Endothelial cell (in vitro differentiated cells): ENCODE measurements around the gene CCL13. TPM values are rescaled to one million over a fixed set of nuclear protein-coding genes. Genes with fewer than 3 reads are reported as not detected.

Source experiments
- DNase-seq: peaks from one replicate; pipeline ENCODE4 v3.0.0; 2021; ENCODE audit warnings: low spot score
- H3K27ac Mint-ChIP-seq: one replicate; pipeline ENCODE4 v1.8.0; 2021; ENCODE audit warnings: mixed read lengths, inconsistent platforms; ENCODE audit not compliant: unreplicated experiment
- H3K27me3 Mint-ChIP-seq: one replicate; pipeline ENCODE4 v1.8.0; 2021; ENCODE audit warnings: mild to moderate bottlenecking, moderate library complexity, mixed read lengths, inconsistent platforms; ENCODE audit not compliant: unreplicated experiment
- H3K36me3 Mint-ChIP-seq: one replicate; pipeline ENCODE4 v1.8.0; 2021; ENCODE audit warnings: mild to moderate bottlenecking, low read depth, mixed read lengths, inconsistent platforms; ENCODE audit not compliant: unreplicated experiment
- H3K4me1 Mint-ChIP-seq: one replicate; pipeline ENCODE4 v1.8.0; 2021; ENCODE audit warnings: mild to moderate bottlenecking, mixed read lengths, inconsistent platforms; ENCODE audit not compliant: unreplicated experiment
- H3K4me3 Mint-ChIP-seq: one replicate; pipeline ENCODE4 v1.8.0; 2021; ENCODE audit warnings: mild to moderate bottlenecking, mixed read lengths, inconsistent platforms; ENCODE audit not compliant: unreplicated experiment
- H3K9me3 Mint-ChIP-seq: one replicate; pipeline ENCODE4 v1.8.0; 2021; ENCODE audit warnings: mixed read lengths, inconsistent platforms; ENCODE audit not compliant: unreplicated experiment
- long read RNA-seq: library from polyadenylated mRNA; unstranded; transcript quantifications from one replicate; pipeline ENCODE4 v2.0.0, GENCODE V29; 2020; ENCODE audit not compliant: unreplicated experiment
- total RNA-seq: library from RNA; stranded (reverse); fragmentation: NEBNext Ultra II Directional; extraction: Animal tissue kit (Norgen Biotek cat#: 25700); gene quantifications from one replicate; pipeline ENCODE4 v1.2.1, GENCODE V29; 2021; ENCODE audit not compliant: unreplicated experiment
- TF ChIP-seq, protein P1 (sequence below): fragments of 200-600 bp; sonication (generic); IDR thresholded peaks from one replicate; pipeline ENCODE4 v1.5.0; 2021; ENCODE audit warnings: antibody characterized with exemption; ENCODE audit not compliant: unreplicated experiment

Gene CCL13
- total RNA-seq: not detected
- long read RNA-seq: 0 reads

DNA sequence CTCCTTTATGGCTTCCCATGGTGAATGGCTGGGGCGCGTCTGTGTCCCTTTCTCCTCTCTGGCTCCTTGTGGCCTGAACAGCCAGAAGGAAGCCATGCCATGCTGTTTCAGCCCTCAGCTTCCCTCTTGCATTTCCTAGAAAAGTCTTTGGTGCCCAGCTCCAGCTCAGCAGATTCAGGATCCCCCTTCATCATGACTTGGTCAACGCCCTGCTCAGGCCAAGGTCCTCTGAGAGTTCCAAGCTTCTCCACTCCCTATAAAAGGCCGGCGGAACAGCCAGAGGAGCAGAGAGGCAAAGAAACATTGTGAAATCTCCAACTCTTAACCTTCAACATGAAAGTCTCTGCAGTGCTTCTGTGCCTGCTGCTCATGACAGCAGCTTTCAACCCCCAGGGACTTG lies at the start of gene CCL13:
TSS of gene CCL13 (plus strand) at position 287 of the 400 bp plus-strand sequence. CDS start at position 334, 47 bp downstream.
- no peak for DNase-seq
- no peaks in the 10 kb centered on the region for H3K27me3 Mint-ChIP-seq
- no peak within 1 kb of the TSS for H3K4me3 Mint-ChIP-seq
- no peak within 1 kb of the TSS for H3K27ac Mint-ChIP-seq
- TF ChIP-seq, protein P1, sequence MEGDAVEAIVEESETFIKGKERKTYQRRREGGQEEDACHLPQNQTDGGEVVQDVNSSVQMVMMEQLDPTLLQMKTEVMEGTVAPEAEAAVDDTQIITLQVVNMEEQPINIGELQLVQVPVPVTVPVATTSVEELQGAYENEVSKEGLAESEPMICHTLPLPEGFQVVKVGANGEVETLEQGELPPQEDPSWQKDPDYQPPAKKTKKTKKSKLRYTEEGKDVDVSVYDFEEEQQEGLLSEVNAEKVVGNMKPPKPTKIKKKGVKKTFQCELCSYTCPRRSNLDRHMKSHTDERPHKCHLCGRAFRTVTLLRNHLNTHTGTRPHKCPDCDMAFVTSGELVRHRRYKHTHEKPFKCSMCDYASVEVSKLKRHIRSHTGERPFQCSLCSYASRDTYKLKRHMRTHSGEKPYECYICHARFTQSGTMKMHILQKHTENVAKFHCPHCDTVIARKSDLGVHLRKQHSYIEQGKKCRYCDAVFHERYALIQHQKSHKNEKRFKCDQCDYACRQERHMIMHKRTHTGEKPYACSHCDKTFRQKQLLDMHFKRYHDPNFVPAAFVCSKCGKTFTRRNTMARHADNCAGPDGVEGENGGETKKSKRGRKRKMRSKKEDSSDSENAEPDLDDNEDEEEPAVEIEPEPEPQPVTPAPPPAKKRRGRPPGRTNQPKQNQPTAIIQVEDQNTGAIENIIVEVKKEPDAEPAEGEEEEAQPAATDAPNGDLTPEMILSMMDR: no peak
- H3K36me3 Mint-ChIP-seq: no peaks in the 10 kb centered on the region
- no peaks in the 10 kb centered on the region for H3K9me3 Mint-ChIP-seq
- H3K4me1 Mint-ChIP-seq: peaks cover 4% of the 10 kb centered on the region

DNA sequence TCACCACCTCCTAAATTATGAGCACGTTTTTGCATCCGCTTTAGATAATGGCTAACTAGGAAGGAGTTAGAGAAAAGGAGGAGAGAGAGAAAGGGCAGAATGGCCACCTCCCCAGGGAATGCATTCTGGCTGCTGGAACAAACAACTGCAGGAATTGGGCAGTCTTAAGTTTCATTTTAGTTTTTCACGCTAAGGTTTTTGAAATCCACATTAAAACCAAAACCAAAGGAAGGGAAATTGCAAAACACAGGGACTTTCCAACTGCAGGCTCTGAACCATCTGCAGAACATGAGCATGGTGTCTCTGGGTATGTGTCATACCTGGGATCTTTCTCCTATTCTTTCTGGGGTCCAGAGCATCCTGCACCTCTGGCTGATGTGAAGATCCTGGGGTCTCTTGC lies 49.2 kb upstream of the CCL13 start:
- no peak overlapping the region for H3K27ac Mint-ChIP-seq
- no peaks in the 10 kb centered on the region for H3K27me3 Mint-ChIP-seq
- H3K9me3 Mint-ChIP-seq: no peaks in the 10 kb centered on the region
- TF ChIP-seq, protein P1: no peak
- DNase-seq: no peak
- H3K4me3 Mint-ChIP-seq: no peak overlapping the region
- H3K36me3 Mint-ChIP-seq: no peaks in the 10 kb centered on the region
- no peaks in the 10 kb centered on the region for H3K4me1 Mint-ChIP-seq

DNA sequence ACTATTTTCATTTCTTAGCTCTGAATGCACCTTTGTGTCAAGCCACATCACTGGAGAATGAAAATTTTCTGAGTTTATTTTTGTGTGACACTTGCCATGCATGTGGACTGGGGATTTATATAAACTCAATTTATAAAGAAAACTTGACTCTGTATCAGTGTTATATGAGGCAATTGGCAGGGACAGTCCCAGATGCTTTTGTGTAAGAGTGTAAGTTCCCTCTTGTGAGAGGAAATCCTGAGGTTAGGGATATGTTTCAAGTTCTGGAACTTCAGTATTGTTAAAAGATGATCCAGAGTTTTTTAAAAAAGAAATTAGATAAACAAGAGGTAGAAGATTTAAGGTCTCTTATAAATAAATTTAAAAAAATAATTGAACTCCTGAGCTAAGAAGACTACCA lies 47.9 kb upstream of the CCL13 start:
- no peak for DNase-seq
- Mint-ChIP-seq H3K36me3 (no peaks in the 10 kb centered on the region), H3K9me3 (no peaks in the 10 kb centered on the region), H3K4me3 (no peak overlapping the region), H3K27me3 (no peaks in the 10 kb centered on the region), H3K27ac (no peak overlapping the region), H3K4me1 (no peaks in the 10 kb centered on the region)
- TF ChIP-seq, protein P1: no peak

DNA sequence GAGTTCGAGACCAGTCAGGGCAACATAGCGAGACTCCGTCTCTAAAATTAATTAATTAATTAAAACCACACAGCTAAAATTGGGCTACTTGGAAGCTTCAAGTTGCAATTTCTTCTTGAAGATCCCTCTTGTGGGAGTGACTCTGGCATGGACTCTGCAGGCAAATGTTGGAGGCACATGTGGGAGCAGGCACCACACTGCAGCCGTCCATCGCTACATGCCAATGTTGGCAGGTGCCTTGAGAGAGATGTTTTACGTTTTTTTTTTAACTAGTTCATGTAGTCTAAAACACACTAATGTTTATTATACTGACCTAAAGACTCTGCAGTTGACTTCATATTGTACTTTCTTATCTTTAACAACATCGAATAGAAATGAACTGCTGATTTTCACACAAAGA lies 45.0 kb upstream of the CCL13 start:
- Mint-ChIP-seq H3K4me1 (no peaks in the 10 kb centered on the region), H3K9me3 (no peaks in the 10 kb centered on the region), H3K27me3 (no peaks in the 10 kb centered on the region), H3K4me3 (no peak overlapping the region), H3K27ac (no peak overlapping the region), H3K36me3 (no peaks in the 10 kb centered on the region)
- TF ChIP-seq, protein P1: no peak
- no peak for DNase-seq

DNA sequence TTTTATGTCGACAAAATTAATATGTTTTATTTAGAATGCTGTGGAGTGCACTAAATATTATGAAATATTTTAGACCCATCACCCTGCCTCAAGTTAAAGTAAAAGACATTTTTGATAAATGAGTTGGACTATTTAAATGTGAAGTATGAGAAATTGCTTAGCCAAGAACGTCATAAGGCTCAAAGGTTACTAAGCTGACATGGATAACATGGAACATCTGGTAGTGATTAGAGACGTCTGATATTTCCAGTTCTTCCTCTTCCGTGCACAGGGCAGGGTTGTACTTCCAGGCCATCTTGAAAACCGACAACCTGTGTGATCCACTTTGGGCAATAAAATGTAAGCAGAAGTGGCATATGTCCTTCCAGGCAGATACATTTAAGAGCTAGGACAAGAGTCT lies 44.2 kb upstream of the CCL13 start:
- no peak for DNase-seq
- no peak overlapping the region for H3K4me3 Mint-ChIP-seq
- no peak overlapping the region for H3K27ac Mint-ChIP-seq
- TF ChIP-seq, protein P1: no peak
- no peaks in the 10 kb centered on the region for H3K4me1 Mint-ChIP-seq
- no peaks in the 10 kb centered on the region for H3K27me3 Mint-ChIP-seq
- no peaks in the 10 kb centered on the region for H3K9me3 Mint-ChIP-seq
- no peaks in the 10 kb centered on the region for H3K36me3 Mint-ChIP-seq
